CD4-positive, CD25-positive, alpha-beta regulatory T cell (primary cell): ENCODE measurements around the gene LSP1. TPM values are rescaled to one million over a fixed set of nuclear protein-coding genes. Genes with fewer than 3 reads are reported as not detected.

Experiments used
- ATAC-seq, 2 donors: fragments of 150-1000 bp; cut with Tn5 transposase; one replicate each; pipeline ENCODE4 v1.10.0; 2021; ENCODE audit warnings: low read depth in 2 of 2, moderate number of reproducible peaks in 2 of 2, moderate library complexity in 1 of 2
- DNase-seq, 3 donors: peaks; one replicate each; pipeline versions ENCODE4 v3.0.0 to v3.0.0-alpha.2; 2012 to 2022; ENCODE audit warnings: mixed read lengths in 1 of 3
- H3K27ac ChIP-seq: one replicate; pipeline ENCODE4 v1.7.0; 2013; ENCODE audit warnings: mild to moderate bottlenecking, low read length; ENCODE audit not compliant: insufficient read depth, poor library complexity, severe bottlenecking
- H3K27me3 ChIP-seq: one replicate; pipeline ENCODE4 v1.7.0; 2013; ENCODE audit warnings: low read length; ENCODE audit not compliant: control insufficient read depth, insufficient read depth
- H3K36me3 ChIP-seq: one replicate; pipeline ENCODE4 v1.7.0; 2013; ENCODE audit warnings: mild to moderate bottlenecking, low read length, moderate library complexity; ENCODE audit not compliant: control insufficient read depth, insufficient read depth
- H3K4me1 ChIP-seq: 2 replicates; pipeline ENCODE4 v1.7.0; 2013; ENCODE audit warnings: mild to moderate bottlenecking, low read length; ENCODE audit not compliant: insufficient read depth, control insufficient read depth, poor library complexity, severe bottlenecking
- H3K4me3 ChIP-seq: one replicate; pipeline ENCODE4 v1.7.0; 2013; ENCODE audit warnings: low read depth, mild to moderate bottlenecking, low read length, moderate library complexity
- H3K9me3 ChIP-seq, 2 experiments: 1 replicate in 1 of 2; 2 replicates in 1 of 2; pipeline ENCODE4 v1.7.0; 2013; ENCODE audit warnings: low read length in 2 of 2, mild to moderate bottlenecking in 1 of 2, moderate library complexity in 1 of 2; ENCODE audit not compliant: control insufficient read depth in 2 of 2
- H3K27ac Mint-ChIP-seq, 3 donors: one replicate each; pipeline ENCODE4 v1.8.0; 2020 to 2022; ENCODE audit warnings: mild to moderate bottlenecking in 3 of 3, mixed read lengths in 3 of 3, moderate library complexity in 2 of 3
- H3K27me3 Mint-ChIP-seq: one replicate; pipeline ENCODE4 v1.8.0; 2022; ENCODE audit warnings: mild to moderate bottlenecking, mixed read lengths
- H3K36me3 Mint-ChIP-seq: one replicate; pipeline ENCODE4 v1.8.0; 2020; ENCODE audit warnings: mixed read lengths
- H3K4me1 Mint-ChIP-seq, 4 donors: one replicate each; pipeline ENCODE4 v1.8.0; 2020 to 2022; ENCODE audit warnings: mixed read lengths in 4 of 4, mild to moderate bottlenecking in 1 of 4
- H3K4me3 Mint-ChIP-seq, 4 donors: one replicate each; pipeline ENCODE4 v1.8.0; 2020 to 2022; ENCODE audit warnings: mild to moderate bottlenecking in 4 of 4, mixed read lengths in 4 of 4, moderate library complexity in 3 of 4
- H3K9me3 Mint-ChIP-seq, 7 donors: one replicate each; pipeline ENCODE4 v1.8.0; 2020 to 2022; ENCODE audit warnings: mixed read lengths in 7 of 7, mild to moderate bottlenecking in 3 of 7, moderate library complexity in 2 of 7
- polyA plus RNA-seq, 4 donors: library from polyadenylated mRNA; unstranded; fragments of 300-500 nt; fragmentation: Illumina TruSeq; gene quantifications; one replicate each; pipeline ENCODE4 v1.2.3, GENCODE V29; 2021
- total RNA-seq: library from RNA; stranded (reverse); gene quantifications from one replicate; pipeline ENCODE4 v1.2.3, GENCODE V29; 2022

Gene LSP1
- total and polyA plus RNA-seq, 5 donors from 2014 or later: 381 to 514 (median 452) TPM

DNA sequence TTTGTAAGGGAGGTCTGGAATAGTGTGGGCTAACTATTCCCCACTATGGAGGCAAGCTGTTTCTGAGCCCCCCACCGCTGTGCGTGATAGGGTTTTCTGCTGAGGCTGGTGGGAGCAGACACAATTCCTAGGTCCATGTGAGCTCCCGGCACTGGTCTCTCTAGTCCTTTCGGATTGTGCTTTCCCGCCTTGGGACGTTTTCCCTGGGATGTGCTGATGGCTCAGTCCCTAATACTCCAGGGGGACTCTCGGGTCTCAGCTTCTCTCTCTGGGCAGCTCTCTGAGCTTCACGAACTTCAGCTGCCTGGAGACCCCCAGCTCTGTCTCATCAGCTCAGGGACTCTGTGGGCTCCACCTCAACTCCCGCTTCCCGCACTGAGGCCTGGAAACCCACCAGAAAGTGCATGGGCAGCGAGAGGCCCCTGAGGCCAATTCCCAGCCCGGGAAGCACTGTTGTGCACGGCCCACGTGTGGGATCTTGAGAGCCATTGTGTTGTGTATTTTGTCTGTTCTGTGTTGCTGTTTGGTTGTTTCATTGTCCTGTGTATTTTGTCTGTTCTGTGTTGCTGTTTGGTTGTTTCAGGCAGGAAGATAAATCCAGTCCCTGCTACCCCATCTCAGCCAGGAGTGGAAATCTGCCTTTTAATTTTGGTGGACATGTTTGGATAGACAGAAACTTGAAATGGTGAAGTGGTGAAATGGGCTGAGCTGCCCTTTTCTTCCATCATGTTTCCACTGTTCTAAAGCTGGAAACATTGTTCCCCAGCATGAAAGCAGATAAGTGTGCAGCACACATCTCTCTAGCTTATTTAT, 53.9 kb downstream of the LSP1 start:
- no peaks in the 10 kb centered on the region for H3K4me1 Mint-ChIP-seq
- no peaks in the 10 kb centered on the region for H3K36me3 ChIP-seq
- no peaks in the 10 kb centered on the region for H3K27me3 ChIP-seq
- no peak overlapping the region for H3K4me3 Mint-ChIP-seq
- H3K27me3 Mint-ChIP-seq: peaks cover 13% of the 10 kb centered on the region
- H3K4me3 ChIP-seq: no peak overlapping the region
- H3K9me3 ChIP-seq: no peaks in the 10 kb centered on the region
- ATAC-seq: no peak
- H3K4me1 ChIP-seq: no peaks in the 10 kb centered on the region
- H3K27ac ChIP-seq: no peak overlapping the region
- H3K36me3 Mint-ChIP-seq: no peaks in the 10 kb centered on the region
- H3K9me3 Mint-ChIP-seq: peaks cover 0 to 1% (median 0%) of the 10 kb centered on the region in 7 donors
- H3K27ac Mint-ChIP-seq: no peak overlapping the region
- no peak for DNase-seq

- Histone ChIP-seq H3K4me1 (no peaks in the 10 kb centered on the region), H3K27me3 (no peaks in the 10 kb centered on the region), H3K4me3 (no peak overlapping the region), H3K27ac (no peak overlapping the region), H3K36me3 (no peaks in the 10 kb centered on the region), H3K9me3 (no peaks in the 10 kb centered on the region)
- Mint-ChIP-seq H3K27ac (no peak overlapping the region), H3K9me3 (peaks cover 0 to 1% (median 0%) of the 10 kb centered on the region in 7 donors), H3K36me3 (no peaks in the 10 kb centered on the region), H3K27me3 (peaks cover 6% of the 10 kb centered on the region), H3K4me3 (no peak overlapping the region), H3K4me1 (no peaks in the 10 kb centered on the region)
- DNase-seq: no peak
- no peak for ATAC-seq
These were observed 55.7 kb downstream of the LSP1 start for GRCh38 chr11:1908618-1909017.

GRCh38 chr11:1909524-1909923, 56.6 kb downstream of the LSP1 start:
- Mint-ChIP-seq H3K27ac (no peak overlapping the region), H3K9me3 (peaks cover 0 to 1% (median 0%) of the 10 kb centered on the region in 7 donors), H3K36me3 (no peaks in the 10 kb centered on the region), H3K4me3 (no peak overlapping the region), H3K27me3 (peaks cover 6% of the 10 kb centered on the region), H3K4me1 (peaks cover 0 to 3% (median under 1%) of the 10 kb centered on the region in 4 donors)
- H3K4me3 ChIP-seq: no peak overlapping the region
- no peaks in the 10 kb centered on the region for H3K9me3 ChIP-seq
- H3K27ac ChIP-seq: no peak overlapping the region
- H3K4me1 ChIP-seq: no peaks in the 10 kb centered on the region
- no peaks in the 10 kb centered on the region for H3K36me3 ChIP-seq
- no peak for ATAC-seq
- DNase-seq: no peak
- no peaks in the 10 kb centered on the region for H3K27me3 ChIP-seq

DNA sequence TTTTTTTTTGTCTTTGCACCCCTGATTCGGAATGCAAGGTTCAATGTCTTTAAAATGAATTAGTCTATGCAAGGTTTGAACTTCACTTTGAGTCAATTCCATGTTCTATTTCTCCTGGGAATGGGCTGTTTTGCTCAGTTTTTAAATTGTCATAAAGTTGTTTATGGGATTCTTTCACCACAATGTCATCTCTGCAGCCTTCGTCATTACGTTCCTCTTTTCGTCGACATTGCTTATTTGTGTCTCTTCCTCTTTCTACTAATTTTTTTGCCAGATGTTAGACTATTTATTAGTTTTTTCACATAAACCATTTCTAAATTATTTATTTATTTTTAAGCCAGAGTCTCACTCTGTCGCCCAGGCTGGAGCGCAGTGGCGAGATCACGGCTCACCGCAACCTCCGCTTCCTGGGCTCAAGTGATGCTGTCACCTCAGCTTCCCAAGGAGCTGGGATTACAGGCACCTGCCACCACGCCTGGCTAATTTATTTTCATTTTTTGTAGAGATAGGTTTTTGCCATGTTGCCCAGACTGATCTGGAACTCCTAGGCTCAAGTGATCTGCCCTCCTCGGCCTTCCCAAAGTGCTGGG, 59.5 kb downstream of the LSP1 start:
- Mint-ChIP-seq H3K9me3 (peaks cover 0 to 1% (median 0%) of the 10 kb centered on the region in 7 donors), H3K36me3 (no peaks in the 10 kb centered on the region), H3K27ac (no peak overlapping the region), H3K4me1 (peaks cover 0 to 18% (median 8%) of the 10 kb centered on the region in 4 donors), H3K27me3 (peaks cover 11% of the 10 kb centered on the region), H3K4me3 (no peak overlapping the region)
- no peaks in the 10 kb centered on the region for H3K27me3 ChIP-seq
- ATAC-seq: no peak
- no peak overlapping the region for H3K4me3 ChIP-seq
- H3K4me1 ChIP-seq: no peaks in the 10 kb centered on the region
- H3K9me3 ChIP-seq: no peaks in the 10 kb centered on the region
- H3K36me3 ChIP-seq: no peaks in the 10 kb centered on the region
- H3K27ac ChIP-seq: no peak overlapping the region
- DNase-seq: no peak

GRCh38 chr11:1913271-1914060, 60.6 kb downstream of the LSP1 start:
- Mint-ChIP-seq H3K36me3 (no peaks in the 10 kb centered on the region), H3K4me3 (no peak overlapping the region), H3K4me1 (peaks cover 0 to 20% (median 8%) of the 10 kb centered on the region in 4 donors), H3K27ac (peak overlapping the region in 1 of 3 donors; percentile 83), H3K27me3 (peaks cover 10% of the 10 kb centered on the region), H3K9me3 (peaks cover 0 to 1% (median 0%) of the 10 kb centered on the region in 7 donors)
- DNase-seq: no peak
- H3K27me3 ChIP-seq: no peaks in the 10 kb centered on the region
- H3K4me1 ChIP-seq: no peaks in the 10 kb centered on the region
- H3K9me3 ChIP-seq: no peaks in the 10 kb centered on the region
- no peak overlapping the region for H3K27ac ChIP-seq
- no peak overlapping the region for H3K4me3 ChIP-seq
- H3K36me3 ChIP-seq: no peaks in the 10 kb centered on the region
- no peak for ATAC-seq

DNA sequence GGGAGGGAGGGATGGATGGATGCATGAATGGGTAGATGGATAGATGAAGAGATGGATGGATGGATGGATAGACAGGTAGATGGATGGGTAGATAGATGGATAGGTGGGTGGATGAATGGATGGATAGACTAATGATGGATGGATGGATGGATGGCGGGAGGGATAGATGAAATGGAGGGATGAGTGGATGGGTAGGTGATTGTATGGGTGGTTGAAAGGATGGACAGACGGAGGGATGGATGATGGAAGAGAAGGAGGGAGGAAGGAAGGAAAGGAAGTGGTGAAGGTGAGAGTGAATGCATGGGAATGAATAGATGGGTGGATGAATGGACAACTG, 62.9 kb downstream of the LSP1 start:
- no peaks in the 10 kb centered on the region for H3K36me3 ChIP-seq
- peak overlapping the region in 1 of 3 donors; percentile 12 for H3K27ac Mint-ChIP-seq

DNA sequence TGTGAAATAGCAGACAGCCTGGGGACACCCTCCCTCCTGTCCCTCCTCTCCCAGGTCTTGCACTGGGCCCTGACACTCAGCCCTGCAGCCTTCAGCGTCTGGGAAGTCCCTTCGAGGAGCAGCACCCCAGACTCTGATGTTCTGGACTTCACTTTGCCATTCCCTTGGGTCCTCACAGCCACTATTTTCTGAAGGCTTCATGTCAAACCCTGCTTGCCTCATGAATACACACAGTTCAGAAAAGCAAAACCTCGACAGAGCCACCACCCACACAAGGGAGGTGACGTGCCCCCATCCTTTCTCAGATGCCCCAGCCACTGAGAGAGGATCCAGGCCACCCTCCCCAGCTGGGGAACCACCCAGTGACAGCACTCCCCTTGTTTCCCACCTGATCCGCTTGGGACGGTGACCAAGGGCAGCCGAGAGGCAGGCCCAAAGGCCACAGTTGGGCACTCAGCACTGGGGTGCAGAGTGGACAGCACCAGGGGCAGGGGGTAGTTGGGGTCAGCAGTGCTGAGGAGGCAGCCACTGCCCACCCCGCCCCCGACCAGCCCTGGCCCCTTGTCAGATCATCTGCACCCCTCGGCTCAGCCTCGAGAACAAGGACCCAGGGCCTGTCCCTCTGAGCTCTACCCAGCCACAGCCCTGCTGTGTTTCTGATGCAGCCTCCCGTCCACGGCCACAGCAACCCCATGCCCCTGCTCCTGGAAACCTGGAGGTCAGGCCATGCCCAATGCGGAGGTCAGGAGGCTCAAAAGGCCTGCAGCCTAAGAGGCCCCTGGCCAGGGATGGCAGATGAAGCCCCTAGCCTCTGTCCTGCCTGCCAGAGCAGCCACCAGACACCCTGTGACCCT, 63.5 kb downstream of the LSP1 start:
- no peaks in the 10 kb centered on the region for H3K4me1 ChIP-seq
- H3K27ac ChIP-seq: no peak overlapping the region
- Mint-ChIP-seq H3K36me3 (no peaks in the 10 kb centered on the region), H3K4me3 (peak overlapping the region in 1 of 4 donors; percentile 52), H3K9me3 (no peaks in the 10 kb centered on the region), H3K27me3 (peaks cover 5% of the 10 kb centered on the region), H3K4me1 (peaks cover 0 to 24% (median 8%) of the 10 kb centered on the region in 4 donors), H3K27ac (peak overlapping the region in 1 of 3 donors; percentile 89)
- no peak overlapping the region for H3K4me3 ChIP-seq
- peak in 1 of 2 donors; percentile 30 for ATAC-seq
- no peaks in the 10 kb centered on the region for H3K36me3 ChIP-seq
- H3K27me3 ChIP-seq: no peaks in the 10 kb centered on the region
- DNase-seq: no peak
- H3K9me3 ChIP-seq: no peaks in the 10 kb centered on the region

More for the DNA sequence above, 62.9 kb downstream of the LSP1 start:
- no peaks in the 10 kb centered on the region for H3K9me3 ChIP-seq
- H3K4me3 Mint-ChIP-seq: peak overlapping the region in 2 of 4 donors; percentile 15 to 52
- H3K4me3 ChIP-seq: no peak overlapping the region
- DNase-seq (no peak), ATAC-seq (no peak)
- H3K27ac ChIP-seq: no peak overlapping the region
- H3K4me1 Mint-ChIP-seq: peaks cover 0 to 24% (median 8%) of the 10 kb centered on the region in 4 donors
- H3K4me1 ChIP-seq: no peaks in the 10 kb centered on the region
- no peaks in the 10 kb centered on the region for H3K9me3 Mint-ChIP-seq
- H3K27me3 Mint-ChIP-seq: peaks cover 5% of the 10 kb centered on the region
- no peaks in the 10 kb centered on the region for H3K36me3 Mint-ChIP-seq
- H3K27me3 ChIP-seq: no peaks in the 10 kb centered on the region
